T-helper 9 cell (primary cell): ENCODE measurements around the gene GLCCI1.
"Not testable (repeated sequence)": the region's sequence is repeated elsewhere in the genome, so short reads cannot be mapped to it uniquely, and the experiment has no call there.

Source experiments
- DNase-seq: peaks from one replicate; pipeline ENCODE4 v3.0.0-alpha.2; 2020

GLCCI1 gene

DNA sequence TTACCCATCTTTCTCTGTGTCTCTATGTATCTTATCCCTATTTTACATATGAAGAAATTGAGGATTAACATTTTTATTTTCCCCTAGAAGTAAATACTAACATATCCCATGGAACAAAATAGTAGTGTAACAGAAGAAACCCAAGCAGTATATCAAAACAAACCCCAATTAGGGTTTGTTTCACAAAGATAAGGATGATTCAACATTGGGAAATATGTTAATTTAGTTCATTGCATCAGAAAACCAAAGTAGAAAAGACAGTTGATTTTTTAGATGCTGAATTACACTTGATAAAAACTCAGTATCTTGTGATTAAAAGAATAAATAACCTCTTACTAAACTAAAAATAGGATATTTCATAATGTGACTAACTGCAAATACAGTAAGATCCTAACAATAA, 87.8 kb downstream of the GLCCI1 start:
- no peak for DNase-seq

DNA sequence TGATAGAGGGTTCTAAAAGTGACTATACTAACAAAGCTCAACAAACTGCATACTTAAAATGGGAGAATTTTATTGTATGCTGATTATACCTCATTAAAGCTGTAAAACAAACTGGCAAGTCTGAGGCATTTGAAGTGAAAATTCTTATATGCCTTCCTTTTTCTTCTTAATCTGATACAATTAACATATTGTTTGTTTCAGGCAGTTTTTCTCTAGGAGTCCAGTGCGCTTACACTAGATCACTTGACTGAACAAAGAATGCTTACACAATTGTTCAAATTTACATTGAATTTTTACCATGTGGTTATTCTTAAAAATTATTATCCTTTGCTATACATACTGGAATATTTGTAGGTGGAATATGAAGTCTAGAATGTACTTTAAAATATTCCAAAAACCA, 89.0 kb downstream of the GLCCI1 start:
- no peak for DNase-seq

DNA sequence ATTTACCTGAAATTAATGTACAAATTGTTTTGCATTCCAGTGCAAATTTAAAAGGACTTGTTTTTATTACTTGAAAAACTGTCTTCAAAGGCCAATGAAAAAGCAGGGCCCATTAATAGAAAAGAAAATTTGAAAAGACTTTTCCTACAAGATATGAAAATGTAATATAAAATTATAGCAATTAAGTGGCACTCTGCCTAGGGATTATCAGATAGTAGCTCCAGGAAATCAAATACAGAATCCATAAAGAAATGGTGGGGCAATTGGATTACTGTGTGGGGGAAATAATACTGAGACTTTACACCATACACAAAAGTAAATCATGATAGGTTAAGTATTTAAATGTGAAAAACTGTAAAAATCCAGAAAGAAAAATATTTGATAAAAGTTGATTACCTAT, 89.7 kb downstream of the GLCCI1 start:
- no peak for DNase-seq

- DNase-seq = no peak
These were observed 90.3 kb downstream of the GLCCI1 start for GRCh38 chr7:8058852-8059251.

GRCh38 chr7:8060241-8060640, 91.6 kb downstream of the GLCCI1 start:
- DNase-seq = no peak

GRCh38 chr7:8063300-8063699, 94.7 kb downstream of the GLCCI1 start:
- DNase-seq = not testable (repeated sequence)

GRCh38 chr7:8063706-8064297, 95.2 kb downstream of the GLCCI1 start:
- DNase-seq = no peak

DNA sequence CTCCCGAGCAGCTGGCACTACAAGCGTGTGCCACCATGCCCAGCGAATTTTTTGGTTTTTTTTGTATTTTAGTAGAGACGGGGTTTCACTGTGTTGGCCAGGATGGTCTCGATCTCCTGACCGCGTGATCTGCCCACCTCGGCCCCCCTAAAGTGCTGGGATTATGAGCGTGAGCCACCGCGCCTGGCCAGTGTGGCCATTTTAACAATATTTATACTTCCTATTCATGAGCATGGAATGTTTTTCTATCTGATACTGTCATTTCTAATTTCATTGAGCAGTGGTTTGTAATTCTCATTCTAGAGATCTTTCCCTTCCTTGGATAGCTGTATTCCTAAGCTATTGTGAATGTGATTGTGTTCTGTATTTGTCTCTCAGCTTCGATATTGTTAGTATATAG, 96.2 kb downstream of the GLCCI1 start:
- DNase-seq = no peak

DNA sequence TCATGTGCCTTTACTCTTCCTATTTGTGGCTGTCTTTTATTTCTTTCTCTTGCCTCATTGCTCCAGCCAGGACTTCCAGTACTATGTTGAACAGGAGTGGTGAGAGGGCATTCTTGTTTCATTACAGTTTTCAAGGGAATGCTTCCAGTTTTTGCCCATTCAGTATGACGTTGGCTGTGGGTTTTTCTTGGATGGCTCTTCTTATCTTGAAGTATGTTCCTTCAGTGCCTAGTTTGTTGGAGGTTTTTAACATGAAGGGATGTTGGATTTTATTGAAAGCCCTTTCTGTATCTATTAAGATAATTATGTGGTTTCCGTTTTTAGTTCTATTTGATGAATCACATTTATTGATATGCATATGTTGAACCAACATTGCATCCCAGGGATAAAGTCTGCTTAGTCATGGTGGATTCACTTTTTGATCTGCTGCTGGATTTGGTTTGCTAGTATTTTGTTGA, 96.8 kb downstream of the GLCCI1 start:
- DNase-seq = no peak

- DNase-seq = no peak
These were observed 100.5 kb downstream of the GLCCI1 start for GRCh38 chr7:8068892-8069686.

DNA sequence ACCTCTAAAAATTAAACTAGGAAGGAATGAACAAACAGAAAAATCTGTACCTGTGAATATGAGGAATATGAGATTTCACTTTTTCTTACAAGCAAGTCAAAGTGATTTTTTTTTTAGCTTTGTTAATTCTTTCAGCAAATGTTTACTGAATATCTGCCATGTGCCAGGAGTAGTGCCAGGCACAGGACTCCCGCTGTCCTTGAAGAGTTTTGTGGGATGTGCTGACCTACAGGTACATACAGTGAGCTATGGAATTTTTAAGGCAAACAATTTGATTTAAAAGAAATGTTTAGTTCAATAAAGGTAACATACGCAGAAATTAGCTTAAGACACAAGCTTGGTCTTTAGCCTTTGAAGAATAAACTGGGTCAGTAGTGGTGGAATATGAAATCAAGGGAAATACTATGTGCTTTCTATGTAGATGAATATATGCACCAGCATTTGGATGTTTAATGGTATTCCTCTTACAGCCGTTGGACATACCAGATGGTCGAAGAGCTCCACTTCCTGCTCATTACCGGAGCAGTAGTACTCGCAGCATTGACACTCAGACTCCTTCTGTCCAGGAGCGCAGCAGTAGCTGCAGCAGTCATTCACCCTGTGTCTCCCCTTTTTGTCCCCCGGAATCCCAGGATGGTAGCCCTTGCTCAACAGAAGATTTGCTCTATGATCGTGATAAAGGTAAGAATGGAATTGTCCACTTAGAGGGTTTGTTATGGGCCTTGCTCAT, 102.0 kb downstream of the GLCCI1 start:
- no peak for DNase-seq

DNA sequence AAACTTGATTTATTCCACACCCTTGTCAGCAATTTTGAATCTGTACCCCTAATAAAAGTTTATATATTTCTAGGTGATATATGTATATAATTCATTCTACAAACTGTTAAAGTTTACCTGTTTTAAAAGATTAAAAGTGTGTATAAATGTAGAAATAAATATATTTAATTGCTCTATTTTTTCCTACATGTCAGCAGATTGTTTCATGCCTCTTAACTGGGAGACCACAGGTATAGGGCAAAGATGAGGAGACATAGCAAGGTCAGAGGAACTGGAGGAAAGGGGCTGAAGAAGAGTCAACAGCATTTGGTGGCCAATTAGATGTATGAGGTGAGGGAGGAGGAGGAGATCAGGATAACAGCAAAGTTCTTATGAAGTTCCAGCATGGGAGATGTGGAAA, 109.8 kb downstream of the GLCCI1 start:
- DNase-seq = no peak

DNA sequence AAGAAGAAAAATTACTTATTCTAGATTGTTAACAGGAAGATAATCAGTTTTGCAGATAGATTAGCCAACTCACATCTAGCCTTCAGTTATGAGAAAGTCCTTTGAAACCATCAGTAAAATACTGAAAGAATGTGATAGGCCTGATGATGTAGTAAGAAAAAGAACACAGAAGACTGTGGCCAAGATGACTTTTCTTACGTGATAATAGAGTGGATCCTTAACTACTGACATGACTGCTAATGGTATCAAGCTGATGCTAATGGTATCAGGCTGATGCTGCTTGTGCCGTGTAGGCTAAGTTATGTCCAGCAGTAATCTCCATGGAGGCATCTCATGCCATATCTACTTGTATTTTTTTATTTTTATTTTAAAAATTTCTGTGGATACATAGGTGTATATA, 114.2 kb downstream of the GLCCI1 start:
- DNase-seq = no peak

DNA sequence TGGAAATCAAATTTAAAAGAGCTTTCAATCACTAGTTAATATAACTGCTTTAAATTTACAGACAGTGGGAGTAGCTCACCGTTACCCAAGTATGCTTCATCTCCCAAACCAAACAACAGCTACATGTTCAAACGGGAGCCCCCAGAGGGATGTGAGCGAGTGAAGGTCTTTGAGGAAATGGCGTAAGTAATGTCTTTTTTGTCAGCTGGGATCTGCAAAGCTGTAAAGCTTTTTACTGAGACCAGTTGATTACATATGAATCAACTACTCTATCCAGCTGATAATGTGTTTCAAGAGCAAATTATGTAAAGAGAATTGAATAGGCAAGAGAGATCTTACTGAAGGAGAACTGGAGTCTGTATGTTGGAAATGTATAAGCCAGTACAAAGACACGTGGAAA, 116.2 kb downstream of the GLCCI1 start:
- DNase-seq = no peak

DNA sequence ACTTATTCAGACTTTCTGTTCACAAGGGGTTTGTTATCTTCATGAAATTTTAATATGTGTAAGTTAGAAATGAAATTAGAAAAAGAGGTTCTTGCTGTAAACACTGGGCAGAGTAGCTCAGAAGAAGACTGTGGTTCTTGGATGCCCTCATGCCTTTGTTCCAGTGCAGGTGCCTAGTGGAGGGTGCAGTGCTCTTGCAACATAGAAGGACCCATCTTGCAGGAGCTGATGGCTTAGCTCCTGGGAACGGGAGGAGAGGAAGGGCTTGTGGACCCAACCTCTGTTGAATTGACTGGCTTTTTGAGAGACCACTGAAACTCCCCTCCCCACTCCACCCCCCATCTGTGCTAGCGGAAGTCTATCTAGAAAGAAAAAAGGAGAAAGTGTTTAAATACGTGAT, 116.8 kb downstream of the GLCCI1 start:
- no peak for DNase-seq

GRCh38 chr7:8086239-8086638, 117.6 kb downstream of the GLCCI1 start:
- no peak for DNase-seq

DNA sequence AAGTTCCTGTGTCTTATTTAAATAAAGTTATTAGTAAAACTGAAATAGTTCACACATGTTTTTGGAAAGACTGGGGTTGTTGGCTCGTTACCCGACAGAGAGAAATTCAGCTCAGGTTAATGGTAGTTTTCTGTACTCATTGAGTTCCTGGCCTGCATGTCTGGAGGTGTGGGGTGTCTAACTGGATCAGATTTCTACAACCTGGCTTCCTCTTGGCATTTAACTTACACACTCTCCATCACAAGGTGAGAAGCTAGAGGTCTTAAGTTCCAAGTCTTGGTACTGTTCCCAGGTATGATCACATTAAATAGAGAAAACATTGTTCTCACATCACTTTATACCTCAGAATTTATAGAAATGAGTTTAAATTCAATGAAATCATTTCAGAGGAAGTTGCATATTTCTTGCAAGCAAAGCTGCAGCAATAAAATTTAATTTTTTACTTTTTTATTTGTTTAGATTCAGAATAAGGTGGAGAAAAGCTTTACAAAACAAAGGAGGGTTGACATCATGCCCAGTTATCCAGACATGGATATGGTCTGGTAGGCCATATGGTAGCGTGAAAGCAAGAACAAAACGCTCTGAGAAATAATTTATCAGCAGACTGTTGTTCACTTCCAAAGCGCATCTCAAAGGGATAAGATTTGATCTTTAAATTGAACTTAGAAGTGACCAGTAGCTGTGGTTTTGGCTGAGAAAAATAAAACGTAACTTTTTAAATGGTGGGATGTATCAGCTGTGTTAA, 120.6 kb downstream of the GLCCI1 start:
- DNase-seq = no peak

DNA sequence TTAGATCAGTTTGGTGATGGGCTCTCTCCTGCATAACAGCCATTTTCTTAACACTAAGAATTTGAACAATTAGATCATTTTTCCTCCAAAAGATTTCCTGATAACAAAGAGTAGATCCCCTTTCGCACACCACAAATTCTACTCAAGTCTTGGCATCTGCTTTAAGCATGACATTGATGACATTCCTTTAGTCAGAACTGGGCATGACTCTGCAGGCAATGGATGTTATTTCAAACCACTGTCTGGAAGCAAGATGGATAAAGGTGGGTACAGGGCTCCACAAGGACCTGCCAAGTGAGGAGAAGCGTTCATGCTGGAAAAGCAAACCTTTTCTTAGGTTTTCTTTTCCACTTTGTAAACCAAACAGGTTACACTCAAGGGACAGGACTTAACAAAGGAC, 123.5 kb downstream of the GLCCI1 start:
- DNase-seq = no peak

DNA sequence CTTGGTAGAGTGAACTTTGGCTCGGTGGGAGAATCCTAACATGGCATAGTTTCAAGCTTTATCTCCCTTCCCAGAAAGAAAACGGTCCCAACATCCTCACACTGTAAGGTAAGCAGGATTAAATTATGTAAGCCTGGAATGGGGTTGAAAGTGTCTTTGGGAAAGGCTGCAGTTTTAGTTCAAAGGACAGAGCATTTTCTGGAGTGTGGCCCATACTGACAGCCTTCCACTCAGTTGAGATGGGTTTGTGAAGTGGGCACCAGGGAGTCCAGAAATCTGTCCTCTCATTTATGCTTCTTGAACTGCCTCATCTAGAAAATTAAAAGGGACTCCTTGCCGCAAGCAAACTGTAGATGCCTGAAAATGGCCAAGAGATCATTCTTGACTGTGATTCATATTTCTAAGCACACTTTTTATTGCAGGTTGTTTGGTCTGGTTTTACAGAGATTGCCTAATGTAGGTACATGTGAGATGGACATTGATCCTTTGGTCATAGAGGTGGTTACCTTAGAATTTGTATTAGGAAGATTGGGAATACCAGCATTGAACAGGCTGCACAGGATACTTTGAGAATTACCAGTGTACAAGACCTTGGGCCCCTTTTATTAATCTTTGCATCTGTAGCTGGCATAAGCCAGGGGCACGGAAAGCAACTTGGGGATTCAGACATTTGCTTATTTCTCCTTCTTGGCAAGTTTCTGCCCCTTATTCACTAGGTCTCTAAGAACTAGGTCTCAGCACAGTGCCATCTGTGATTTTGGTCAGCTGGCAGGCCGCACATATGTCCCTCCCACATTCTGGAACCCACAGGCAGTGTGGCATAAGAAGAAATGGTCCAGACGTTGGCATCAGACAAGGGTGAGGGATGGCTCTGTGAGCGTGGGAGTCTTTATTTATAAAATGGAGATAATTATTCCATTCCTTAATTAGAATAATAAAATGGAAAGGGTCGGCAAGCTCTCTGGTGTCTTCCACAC, 125.9 kb downstream of the GLCCI1 start:
- no peak for DNase-seq

- DNase-seq = not testable (repeated sequence)
These were observed 132.7 kb downstream of the GLCCI1 start for GRCh38 chr7:8101292-8101691.

- DNase-seq = no peak
These were observed 134.7 kb downstream of the GLCCI1 start for GRCh38 chr7:8103282-8103681.
